A549 (cell line): ENCODE results near the gene TTC16.

Experiments
- CTCF ChIP-seq: fragments of >200 bp; sonication (Bioruptor Twin); formaldehyde crosslinking; IDR thresholded peaks from 3 replicates; pipeline ENCODE4 v1.5.1; 2016
- EP300 ChIP-seq, 2 experiments: fragments of >200 bp; sonication (Bioruptor Twin); formaldehyde crosslinking; IDR thresholded peaks; 2 replicates in 1 of 2; 3 replicates in 1 of 2; pipeline ENCODE4 v1.6.1; 2016 to 2017
- HMGXB4 ChIP-seq: fragments of 250-450 bp; sonication (Bioruptor Pico); IDR thresholded peaks from 2 replicates; pipeline ENCODE4 v1.5.0; 2021; ENCODE audit warnings: mild to moderate bottlenecking, moderate library complexity, borderline replicate concordance
- POLR2A ChIP-seq: IDR thresholded peaks from 2 replicates; pipeline ENCODE4 v1.6.1; 2012; ENCODE audit warnings: mild to moderate bottlenecking, low read length

GRCh38 chr9:127776195-127776923 lies 60.5 kb downstream of the TTC16 start:
- TF ChIP-seq POLR2A (no peak), CTCF (no peak), HMGXB4 (no peak), EP300 (IDR thresholded peaks at IDR 0.05) (no peak)
